Memory B cell (primary cell): Measurements from ENCODE around the gene VGLL4.
"Not testable (repeated sequence)": the region's sequence is repeated elsewhere in the genome, so short reads cannot be mapped to it uniquely, and the experiment has no call there.

ENCODE experiments used
- ATAC-seq: fragments of 150-1000 bp; cut with Tn5 transposase; 2 replicates; pipeline ENCODE4 v1.10.0; 2021; ENCODE audit warnings: low read depth, mild to moderate bottlenecking, moderate library complexity
- DNase-seq, 2 donors: peaks; one replicate each; pipeline ENCODE4 v3.0.0; 2022; ENCODE audit warnings: low spot score in 2 of 2
- H3K27ac Mint-ChIP-seq: one replicate; pipeline ENCODE4 v1.8.0; 2022; ENCODE audit warnings: mild to moderate bottlenecking, moderate library complexity, mixed read lengths
- H3K27me3 Mint-ChIP-seq: one replicate; pipeline ENCODE4 v1.8.0; 2022; ENCODE audit warnings: mixed read lengths
- H3K36me3 Mint-ChIP-seq: one replicate; pipeline ENCODE4 v1.8.0; 2022; ENCODE audit warnings: mild to moderate bottlenecking, mixed read lengths
- H3K4me1 Mint-ChIP-seq: one replicate; pipeline ENCODE4 v1.8.0; 2022; ENCODE audit warnings: mixed read lengths
- H3K4me3 Mint-ChIP-seq: one replicate; pipeline ENCODE4 v1.8.0; 2022; ENCODE audit warnings: mild to moderate bottlenecking, moderate library complexity, mixed read lengths
- H3K9me3 Mint-ChIP-seq: one replicate; pipeline ENCODE4 v1.8.0; 2022; ENCODE audit warnings: mixed read lengths

Gene VGLL4

GRCh38 chr3:11587766-11588165 lies 55.9 kb downstream of the VGLL4 start:
- Mint-ChIP-seq H3K4me1 (peaks cover 30% of the 10 kb centered on the region), H3K27me3 (no peaks in the 10 kb centered on the region), H3K36me3 (peaks cover 19% of the 10 kb centered on the region), H3K9me3 (no peaks in the 10 kb centered on the region), H3K27ac (no peak overlapping the region), H3K4me3 (no peak overlapping the region)
- ATAC-seq (no peak), DNase-seq (no peak)

- Mint-ChIP-seq H3K27ac (peak overlapping the region; percentile 77), H3K4me1 (peaks cover 37% of the 10 kb centered on the region), H3K9me3 (no peaks in the 10 kb centered on the region), H3K4me3 (no peak overlapping the region), H3K36me3 (peaks cover 24% of the 10 kb centered on the region), H3K27me3 (no peaks in the 10 kb centered on the region)
- no peak for ATAC-seq
- no peak for DNase-seq
These were observed 59.1 kb downstream of the VGLL4 start for GRCh38 chr3:11584570-11584969.

GRCh38 chr3:11583638-11584046 lies 60.1 kb downstream of the VGLL4 start:
- Mint-ChIP-seq H3K27me3 (no peaks in the 10 kb centered on the region), H3K27ac (peak overlapping the region; percentile 77), H3K4me1 (peaks cover 32% of the 10 kb centered on the region), H3K36me3 (peaks cover 19% of the 10 kb centered on the region), H3K4me3 (no peak overlapping the region), H3K9me3 (no peaks in the 10 kb centered on the region)
- DNase-seq (no peak), ATAC-seq (no peak)

- no peaks in the 10 kb centered on the region for H3K9me3 Mint-ChIP-seq
- peaks cover 29% of the 10 kb centered on the region for H3K4me1 Mint-ChIP-seq
- no peak overlapping the region for H3K4me3 Mint-ChIP-seq
- no peak for ATAC-seq
- no peak for DNase-seq
- peaks cover 16% of the 10 kb centered on the region for H3K36me3 Mint-ChIP-seq
- peak overlapping the region; percentile 51 for H3K27ac Mint-ChIP-seq
- H3K27me3 Mint-ChIP-seq: no peaks in the 10 kb centered on the region
These were observed 60.5 kb downstream of the VGLL4 start for GRCh38 chr3:11583235-11583634.

GRCh38 chr3:11582191-11582968 lies 61.3 kb downstream of the VGLL4 start:
- H3K36me3 Mint-ChIP-seq: peaks cover 16% of the 10 kb centered on the region
- ATAC-seq (no peak), DNase-seq (no peak)
- peaks cover 36% of the 10 kb centered on the region for H3K4me1 Mint-ChIP-seq
- no peaks in the 10 kb centered on the region for H3K27me3 Mint-ChIP-seq
- H3K4me3 Mint-ChIP-seq: peak overlapping the region; percentile 22
- peak overlapping the region; percentile 20 for H3K27ac Mint-ChIP-seq
- H3K9me3 Mint-ChIP-seq: no peaks in the 10 kb centered on the region

- no peaks in the 10 kb centered on the region for H3K27me3 Mint-ChIP-seq
- H3K36me3 Mint-ChIP-seq: peaks cover 14% of the 10 kb centered on the region
- H3K4me1 Mint-ChIP-seq: peaks cover 39% of the 10 kb centered on the region
- no peak overlapping the region for H3K4me3 Mint-ChIP-seq
- no peak overlapping the region for H3K27ac Mint-ChIP-seq
- DNase-seq: no peak
- no peaks in the 10 kb centered on the region for H3K9me3 Mint-ChIP-seq
- ATAC-seq: no peak
These were observed 62.2 kb downstream of the VGLL4 start for GRCh38 chr3:11581237-11582190.

- H3K4me1 Mint-ChIP-seq: peaks cover 40% of the 10 kb centered on the region
- H3K27me3 Mint-ChIP-seq: no peaks in the 10 kb centered on the region
These were observed 63.1 kb downstream of the VGLL4 start for GRCh38 chr3:11580645-11581044.

GRCh38 chr3:11578169-11578568 lies 65.5 kb downstream of the VGLL4 start:
- Mint-ChIP-seq H3K27me3 (no peaks in the 10 kb centered on the region), H3K27ac (no peak overlapping the region), H3K4me1 (peaks cover 29% of the 10 kb centered on the region), H3K4me3 (no peak overlapping the region), H3K9me3 (no peaks in the 10 kb centered on the region), H3K36me3 (peaks cover 15% of the 10 kb centered on the region)
- DNase-seq: no peak
- no peak for ATAC-seq

More at GRCh38 chr3:11580645-11581044, 63.1 kb downstream of the VGLL4 start:
- Mint-ChIP-seq H3K36me3 (peaks cover 10% of the 10 kb centered on the region), H3K27ac (no peak overlapping the region), H3K4me3 (no peak overlapping the region), H3K9me3 (no peaks in the 10 kb centered on the region)
- no peak for DNase-seq
- no peak for ATAC-seq

GRCh38 chr3:11576453-11576852 lies 67.3 kb downstream of the VGLL4 start:
- ATAC-seq (no peak), DNase-seq (no peak)
- Mint-ChIP-seq H3K36me3 (peaks cover 20% of the 10 kb centered on the region), H3K9me3 (no peaks in the 10 kb centered on the region), H3K4me3 (no peak overlapping the region), H3K27ac (peak overlapping the region; percentile 78), H3K27me3 (no peaks in the 10 kb centered on the region), H3K4me1 (peaks cover 21% of the 10 kb centered on the region)

- no peak overlapping the region for H3K27ac Mint-ChIP-seq
These were observed 68.0 kb downstream of the VGLL4 start for GRCh38 chr3:11575677-11576076.

GRCh38 chr3:11574981-11575669 lies 68.6 kb downstream of the VGLL4 start:
- H3K9me3 Mint-ChIP-seq: no peaks in the 10 kb centered on the region
- peaks cover 23% of the 10 kb centered on the region for H3K4me1 Mint-ChIP-seq
- no peaks in the 10 kb centered on the region for H3K27me3 Mint-ChIP-seq
- DNase-seq (no peak), ATAC-seq (no peak)
- H3K36me3 Mint-ChIP-seq: peaks cover 16% of the 10 kb centered on the region
- no peak overlapping the region for H3K4me3 Mint-ChIP-seq
- no peak overlapping the region for H3K27ac Mint-ChIP-seq

More at GRCh38 chr3:11575677-11576076, 68.0 kb downstream of the VGLL4 start:
- Mint-ChIP-seq H3K4me3 (no peak overlapping the region), H3K4me1 (peaks cover 22% of the 10 kb centered on the region), H3K27me3 (no peaks in the 10 kb centered on the region), H3K36me3 (peaks cover 18% of the 10 kb centered on the region), H3K9me3 (no peaks in the 10 kb centered on the region)
- DNase-seq (no peak), ATAC-seq (no peak)

- Mint-ChIP-seq H3K27ac (peak overlapping the region; percentile 67), H3K36me3 (peaks cover 13% of the 10 kb centered on the region), H3K4me1 (peaks cover 18% of the 10 kb centered on the region)
- DNase-seq, H3K4me3 Mint-ChIP-seq, ATAC-seq, H3K9me3 Mint-ChIP-seq, H3K27me3 Mint-ChIP-seq: not testable (repeated sequence)
These were observed 71.1 kb downstream of the VGLL4 start for GRCh38 chr3:11572660-11573059.

- Mint-ChIP-seq H3K4me3 (no peak overlapping the region), H3K4me1 (peaks cover 10% of the 10 kb centered on the region), H3K27me3 (no peaks in the 10 kb centered on the region), H3K27ac (peak overlapping the region; percentile 47), H3K36me3 (peaks cover 16% of the 10 kb centered on the region), H3K9me3 (no peaks in the 10 kb centered on the region)
- DNase-seq (no peak), ATAC-seq (no peak)
These were observed 72.8 kb downstream of the VGLL4 start for GRCh38 chr3:11570789-11571495.
